ENCODE results near the gene NXN.
"Not testable (repeated sequence)": the region's sequence is repeated elsewhere in the genome, so short reads cannot be mapped to it uniquely, and the experiment has no call there.

DNA sequence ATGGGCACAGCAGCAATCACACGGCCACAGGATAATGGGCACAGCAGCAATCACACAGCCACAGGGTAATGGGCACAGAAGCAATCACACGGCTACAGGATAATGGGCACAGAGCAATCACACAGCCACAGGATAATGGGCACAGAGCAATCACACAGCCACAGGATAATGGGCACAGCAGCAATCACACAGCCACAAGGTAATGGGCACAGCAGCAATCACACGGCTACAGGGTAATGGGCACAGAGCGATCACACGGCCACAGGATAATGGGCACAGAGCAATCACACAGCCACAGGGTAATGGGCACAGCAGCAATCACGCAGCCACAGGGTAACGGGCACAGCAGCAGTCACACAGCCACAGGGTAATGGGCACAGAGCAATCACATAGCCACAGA, 230.2 kb downstream of the NXN start:
- TF ChIP-seq, protein P1, sequence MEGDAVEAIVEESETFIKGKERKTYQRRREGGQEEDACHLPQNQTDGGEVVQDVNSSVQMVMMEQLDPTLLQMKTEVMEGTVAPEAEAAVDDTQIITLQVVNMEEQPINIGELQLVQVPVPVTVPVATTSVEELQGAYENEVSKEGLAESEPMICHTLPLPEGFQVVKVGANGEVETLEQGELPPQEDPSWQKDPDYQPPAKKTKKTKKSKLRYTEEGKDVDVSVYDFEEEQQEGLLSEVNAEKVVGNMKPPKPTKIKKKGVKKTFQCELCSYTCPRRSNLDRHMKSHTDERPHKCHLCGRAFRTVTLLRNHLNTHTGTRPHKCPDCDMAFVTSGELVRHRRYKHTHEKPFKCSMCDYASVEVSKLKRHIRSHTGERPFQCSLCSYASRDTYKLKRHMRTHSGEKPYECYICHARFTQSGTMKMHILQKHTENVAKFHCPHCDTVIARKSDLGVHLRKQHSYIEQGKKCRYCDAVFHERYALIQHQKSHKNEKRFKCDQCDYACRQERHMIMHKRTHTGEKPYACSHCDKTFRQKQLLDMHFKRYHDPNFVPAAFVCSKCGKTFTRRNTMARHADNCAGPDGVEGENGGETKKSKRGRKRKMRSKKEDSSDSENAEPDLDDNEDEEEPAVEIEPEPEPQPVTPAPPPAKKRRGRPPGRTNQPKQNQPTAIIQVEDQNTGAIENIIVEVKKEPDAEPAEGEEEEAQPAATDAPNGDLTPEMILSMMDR (IDR thresholded peaks at IDR 0.05; ENCODE audit: insufficient read depth, low read length), result not testable (repeated sequence)
- not testable (repeated sequence) for TF ChIP-seq GABPA, POLR2AphosphoS5 (IDR thresholded peaks at IDR 0.05; ENCODE audit: low read depth)
- TF ChIP-seq, protein P2, sequence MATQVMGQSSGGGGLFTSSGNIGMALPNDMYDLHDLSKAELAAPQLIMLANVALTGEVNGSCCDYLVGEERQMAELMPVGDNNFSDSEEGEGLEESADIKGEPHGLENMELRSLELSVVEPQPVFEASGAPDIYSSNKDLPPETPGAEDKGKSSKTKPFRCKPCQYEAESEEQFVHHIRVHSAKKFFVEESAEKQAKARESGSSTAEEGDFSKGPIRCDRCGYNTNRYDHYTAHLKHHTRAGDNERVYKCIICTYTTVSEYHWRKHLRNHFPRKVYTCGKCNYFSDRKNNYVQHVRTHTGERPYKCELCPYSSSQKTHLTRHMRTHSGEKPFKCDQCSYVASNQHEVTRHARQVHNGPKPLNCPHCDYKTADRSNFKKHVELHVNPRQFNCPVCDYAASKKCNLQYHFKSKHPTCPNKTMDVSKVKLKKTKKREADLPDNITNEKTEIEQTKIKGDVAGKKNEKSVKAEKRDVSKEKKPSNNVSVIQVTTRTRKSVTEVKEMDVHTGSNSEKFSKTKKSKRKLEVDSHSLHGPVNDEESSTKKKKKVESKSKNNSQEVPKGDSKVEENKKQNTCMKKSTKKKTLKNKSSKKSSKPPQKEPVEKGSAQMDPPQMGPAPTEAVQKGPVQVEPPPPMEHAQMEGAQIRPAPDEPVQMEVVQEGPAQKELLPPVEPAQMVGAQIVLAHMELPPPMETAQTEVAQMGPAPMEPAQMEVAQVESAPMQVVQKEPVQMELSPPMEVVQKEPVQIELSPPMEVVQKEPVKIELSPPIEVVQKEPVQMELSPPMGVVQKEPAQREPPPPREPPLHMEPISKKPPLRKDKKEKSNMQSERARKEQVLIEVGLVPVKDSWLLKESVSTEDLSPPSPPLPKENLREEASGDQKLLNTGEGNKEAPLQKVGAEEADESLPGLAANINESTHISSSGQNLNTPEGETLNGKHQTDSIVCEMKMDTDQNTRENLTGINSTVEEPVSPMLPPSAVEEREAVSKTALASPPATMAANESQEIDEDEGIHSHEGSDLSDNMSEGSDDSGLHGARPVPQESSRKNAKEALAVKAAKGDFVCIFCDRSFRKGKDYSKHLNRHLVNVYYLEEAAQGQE (IDR thresholded peaks at IDR 0.05; ENCODE audit: insufficient replicate concordance, low read depth), result not testable (repeated sequence)

All from HL-60 (cell line).